ENCODE measurements around the gene KCNE4. TPM values are rescaled to one million over a fixed set of nuclear protein-coding genes. Genes with fewer than 3 reads are reported as not detected.

KCNE4 gene
- total and polyA plus RNA-seq, 8 donors, result 2.4 to 5.9 (median 4.4) TPM

GRCh38 chr2:223032187-223033142 is 19.5 kb upstream of the KCNE4 start:
- Histone ChIP-seq H3K36me3 (no peaks in the 10 kb centered on the region), H3K4me1 (no peaks in the 10 kb centered on the region), H3K27ac (no peak overlapping the region), H3K27me3 (no peaks in the 10 kb centered on the region), H3K9me3 (peaks cover 0 to 5% of the 10 kb centered on the region in 2 donors), H3K4me3 (no peak overlapping the region)
- no peak for TF ChIP-seq CTCF (IDR thresholded peaks at IDR 0.05)
- DNase-seq (no peak), ATAC-seq (no peak)
- intact Hi-C loops (cut with DNase I), result no loop called here

GRCh38 chr2:223034221-223034975 is 17.6 kb upstream of the KCNE4 start:
- Histone ChIP-seq H3K4me3 (no peak overlapping the region), H3K36me3 (no peaks in the 10 kb centered on the region), H3K9me3 (peaks cover 0 to 5% of the 10 kb centered on the region in 2 donors), H3K27me3 (no peaks in the 10 kb centered on the region), H3K27ac (no peak overlapping the region), H3K4me1 (no peaks in the 10 kb centered on the region)
- intact Hi-C loops (cut with DNase I), result no loop called here
- TF ChIP-seq CTCF (IDR thresholded peaks at IDR 0.05), result no peak
- ATAC-seq (no peak), DNase-seq (no peak)

GRCh38 chr2:223036790-223037444 is 15.1 kb upstream of the KCNE4 start:
- ATAC-seq (no peak), DNase-seq (no peak)
- intact Hi-C loops (cut with DNase I), result no loop called here
- Histone ChIP-seq H3K27ac (no peak overlapping the region), H3K36me3 (no peaks in the 10 kb centered on the region), H3K4me1 (no peaks in the 10 kb centered on the region), H3K4me3 (no peak overlapping the region), H3K27me3 (no peaks in the 10 kb centered on the region), H3K9me3 (peaks cover 0 to 4% of the 10 kb centered on the region in 2 donors)
- TF ChIP-seq CTCF (IDR thresholded peaks at IDR 0.05), result no peak

- no peaks in the 10 kb centered on the region for H3K36me3 ChIP-seq
- no peaks in the 10 kb centered on the region for H3K4me1 ChIP-seq
- no peak overlapping the region for H3K27ac ChIP-seq
- no peaks in the 10 kb centered on the region for H3K9me3 ChIP-seq
- DNase-seq (no peak), ATAC-seq (no peak)
- H3K4me3 ChIP-seq, result no peak overlapping the region
- intact Hi-C loops (cut with DNase I), result no loop called here
- no peaks in the 10 kb centered on the region for H3K27me3 ChIP-seq
- no peak for TF ChIP-seq CTCF (IDR thresholded peaks at IDR 0.05)
Observed at GRCh38 chr2:223037445-223037800, 14.6 kb upstream of the KCNE4 start.

GRCh38 chr2:223039618-223040017 is 12.4 kb upstream of the KCNE4 start:
- DNase-seq, result no peak
- no peaks in the 10 kb centered on the region for H3K9me3 ChIP-seq
- no peak for TF ChIP-seq CTCF (IDR thresholded peaks at IDR 0.05)
- ATAC-seq, result no peak
- peaks cover 0 to 11% of the 10 kb centered on the region in 2 donors for H3K4me1 ChIP-seq
- H3K4me3 ChIP-seq, result no peak overlapping the region
- no peaks in the 10 kb centered on the region for H3K36me3 ChIP-seq
- no peaks in the 10 kb centered on the region for H3K27me3 ChIP-seq
- intact Hi-C loops (cut with DNase I), result no loop called here
- no peak overlapping the region for H3K27ac ChIP-seq
